Peyer's patch (tissue), 4 donors: ENCODE results near the gene NRXN3.

Source experiments
- CTCF ChIP-seq, 6 experiments: fragments of 450-650 bp in 4 of 6; fragments of 200-600 bp in 2 of 6; sonication (generic) in 1 of 6; IDR thresholded peaks; one replicate each; pipeline ENCODE4 v1.5.1; 2017 to 2019; ENCODE audit warnings: antibody characterized with exemption in 6 of 6, mild to moderate bottlenecking in 3 of 6, moderate library complexity in 1 of 6
- POLR2A ChIP-seq, 2 donors: fragments of 450-650 bp; IDR thresholded peaks; one replicate each; pipeline ENCODE4 v1.5.1; 2017; ENCODE audit warnings: antibody characterized with exemption in 2 of 2, mild to moderate bottlenecking in 2 of 2, moderate library complexity in 2 of 2

GRCh38 chr14:78307671-78308070 is 137.5 kb downstream of the NRXN3 start:
- TF ChIP-seq CTCF (IDR thresholded peaks at IDR 0.05) (no peak), POLR2A (IDR thresholded peaks at IDR 0.05) (no peak)
